GM18502 (cell line): ENCODE results near the gene EVI2B.
"Not testable (repeated sequence)": the region's sequence is repeated elsewhere in the genome, so short reads cannot be mapped to it uniquely, and the experiment has no call there.

ENCODE experiments used
- ATAC-seq: cut with Tn5 transposase; IDR thresholded peaks from one replicate; pipeline ENCODE4 v1.9.1; 2021; ENCODE audit warnings: mild to moderate bottlenecking; ENCODE audit not compliant: unreplicated experiment, poor library complexity

The EVI2B gene

GRCh38 chr17:31310886-31311285, 3.0 kb downstream of the EVI2B start:
- no peak for ATAC-seq

- ATAC-seq: no peak
Observed at GRCh38 chr17:31310260-31310659, 3.6 kb downstream of the EVI2B start.

GRCh38 chr17:31309556-31309955, 4.3 kb downstream of the EVI2B start:
- ATAC-seq: no peak

GRCh38 chr17:31308372-31309334, 5.2 kb downstream of the EVI2B start:
- ATAC-seq: no peak

GRCh38 chr17:31307640-31308039, 6.2 kb downstream of the EVI2B start:
- ATAC-seq: no peak

GRCh38 chr17:31299624-31300023, 14.2 kb downstream of the EVI2B start:
- no peak for ATAC-seq

- no peak for ATAC-seq
Observed at GRCh38 chr17:31297090-31297489, 16.8 kb downstream of the EVI2B start, which contains the start of gene OMG. Gene OMG, minus strand, starts transcription at chr17:31297239. Its CDS starts 908 bp downstream, at chr17:31296331.

GRCh38 chr17:31296142-31296541, 17.7 kb downstream of the EVI2B start:
- no peak for ATAC-seq

GRCh38 chr17:31295489-31295871, 18.4 kb downstream of the EVI2B start:
- ATAC-seq: no peak

GRCh38 chr17:31294820-31295488, 18.9 kb downstream of the EVI2B start:
- no peak for ATAC-seq

- ATAC-seq: no peak
Observed at GRCh38 chr17:31294231-31294630, 19.6 kb downstream of the EVI2B start.

- no peak for ATAC-seq
Observed at GRCh38 chr17:31293581-31293980, 20.3 kb downstream of the EVI2B start.

GRCh38 chr17:31291820-31292219, 22.0 kb downstream of the EVI2B start:
- ATAC-seq: no peak

- ATAC-seq: no peak
Observed at GRCh38 chr17:31289790-31290189, 24.1 kb downstream of the EVI2B start.

- ATAC-seq: not testable (repeated sequence)
Observed at GRCh38 chr17:31287932-31288331, 25.9 kb downstream of the EVI2B start.

- no peak for ATAC-seq
Observed at GRCh38 chr17:31286587-31286986, 27.3 kb downstream of the EVI2B start.

- no peak for ATAC-seq
Observed at GRCh38 chr17:31283841-31284240, 30.0 kb downstream of the EVI2B start.

GRCh38 chr17:31281061-31281460, 32.8 kb downstream of the EVI2B start:
- ATAC-seq: no peak

GRCh38 chr17:31279401-31279800, 34.5 kb downstream of the EVI2B start:
- no peak for ATAC-seq

GRCh38 chr17:31275116-31275515, 38.7 kb downstream of the EVI2B start:
- ATAC-seq: no peak

GRCh38 chr17:31274252-31274651, 39.6 kb downstream of the EVI2B start:
- ATAC-seq: no peak
